22Rv1 (cell line): Measurements from ENCODE around the gene NUAK2.

Experiments
- H3K27ac ChIP-seq: fragments of 450-650 bp; 2 replicates; pipeline ENCODE4 v1.5.1; 2017
- CTCF ChIP-seq: fragments of 450-650 bp; IDR thresholded peaks from 2 replicates; pipeline ENCODE4 v1.5.1; 2017; ENCODE audit warnings: mild to moderate bottlenecking
- ZFX ChIP-seq: fragments of 450-650 bp; IDR thresholded peaks from 2 replicates; pipeline ENCODE4 v1.6.1; 2017; ENCODE audit warnings: antibody characterized with exemption, borderline replicate concordance

The NUAK2 gene

DNA sequence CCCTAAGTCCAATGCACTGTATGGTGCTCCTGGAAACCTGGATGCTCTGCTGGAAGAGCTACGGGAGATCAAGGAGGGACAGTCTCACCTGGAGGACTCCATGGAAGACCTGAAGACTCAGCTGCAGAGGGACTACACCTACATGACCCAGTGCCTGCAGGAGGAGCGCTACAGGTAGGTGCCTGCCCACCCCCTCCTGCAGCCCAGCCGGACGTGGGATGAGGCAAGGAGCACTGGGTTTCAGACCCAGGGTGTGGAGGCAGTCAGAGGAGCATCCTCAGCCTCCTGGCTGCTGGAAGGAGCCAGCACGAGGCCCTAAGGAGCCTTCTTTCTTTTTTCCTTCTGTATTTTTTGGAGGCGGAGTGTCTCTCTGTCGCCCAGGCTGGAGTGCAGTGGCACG lies 51.8 kb downstream of the NUAK2 start:
- H3K27ac ChIP-seq: no peak overlapping the region
- TF ChIP-seq ZFX: no peak
- TF ChIP-seq CTCF: no peak

- H3K27ac ChIP-seq: no peak overlapping the region
- TF ChIP-seq CTCF: no peak
- no peak for TF ChIP-seq ZFX
These were observed 52.5 kb downstream of the NUAK2 start for GRCh38 chr1:205268846-205269680.

- no peak overlapping the region for H3K27ac ChIP-seq
- TF ChIP-seq CTCF (no peak), ZFX (no peak)
These were observed 54.1 kb downstream of the NUAK2 start for GRCh38 chr1:205267306-205267902.

- no peak overlapping the region for H3K27ac ChIP-seq
- TF ChIP-seq CTCF (no peak), ZFX (no peak)
These were observed 54.8 kb downstream of the NUAK2 start for GRCh38 chr1:205266611-205267305.

- TF ChIP-seq ZFX (no peak), CTCF (no peak)
- H3K27ac ChIP-seq: no peak overlapping the region
These were observed 57.9 kb downstream of the NUAK2 start for GRCh38 chr1:205263580-205264190.

GRCh38 chr1:205262731-205263171 lies 58.8 kb downstream of the NUAK2 start:
- TF ChIP-seq ZFX (no peak), CTCF (no peak)
- H3K27ac ChIP-seq: no peak overlapping the region
